ENCODE data around the gene CHAF1B. TPM values are rescaled to one million over a fixed set of nuclear protein-coding genes. Genes with fewer than 3 reads are reported as not detected.

The CHAF1B gene
- total and polyA plus RNA-seq, 9 of the 15 experiments (the other 6 are each of a cell fraction or from before 2014, with no cell fraction given), result 7.5 to 36.8 (median 21.0) TPM

DNA sequence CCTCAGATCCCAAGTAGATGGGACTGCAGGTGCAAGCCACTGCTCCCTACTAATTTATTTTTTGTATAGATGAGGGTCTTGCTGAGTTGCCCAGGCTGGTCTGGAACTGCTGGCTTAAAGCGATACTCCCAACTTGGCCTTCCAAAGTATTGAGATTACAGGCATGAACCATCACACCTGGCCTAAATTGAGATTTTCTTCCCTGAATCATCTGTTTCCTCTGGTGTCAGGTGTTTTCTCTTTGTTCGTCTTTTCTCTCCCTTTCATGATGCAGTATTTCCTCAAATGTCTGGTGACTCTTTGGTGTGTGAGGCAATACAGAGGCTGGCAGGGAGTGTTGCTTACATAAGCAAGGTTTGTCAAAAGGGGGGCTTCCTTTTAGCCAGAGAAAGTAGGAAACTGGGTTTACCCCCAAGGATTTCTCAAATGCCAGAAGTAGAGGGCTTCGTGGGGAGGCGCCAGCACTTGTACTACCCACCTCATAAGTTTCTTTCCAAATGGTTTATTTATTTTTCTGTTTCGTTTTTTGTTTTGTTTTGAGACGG, 67.2 kb downstream of the CHAF1B start:
- in situ Hi-C loops (cut with MboI) (no loop called here), intact Hi-C loops (cut with micrococcal nuclease) (no loop called here)
- Histone ChIP-seq H3K9ac (ENCODE audit: insufficient read depth in 1 of 2, low read depth in 2 of 2, low read length in 2 of 2) (no peak overlapping the region), H3K4me3 (no peak overlapping the region), H3K27me3 (ENCODE audit: control insufficient read depth in 2 of 2, insufficient read depth in 2 of 2, low read length in 2 of 2) (peaks cover 37 to 81% of the 10 kb centered on the region in 2 experiments), H3K36me3 (ENCODE audit: control insufficient read depth, insufficient read depth, low read length) (no peaks in the 10 kb centered on the region), H3K9me3 (replicated peaks; ENCODE audit: control insufficient read depth, insufficient read depth, low read depth, low read length) (no peaks in the 10 kb centered on the region), H3K4me2 (ENCODE audit: insufficient read depth, low read length) (no peak overlapping the region), H2AFZ (ENCODE audit: low read depth, low read length) (no peak overlapping the region), H3K9me1 (ENCODE audit: control insufficient read depth, insufficient read depth, low read length) (no peaks in the 10 kb centered on the region), H4K20me1 (replicated peaks; ENCODE audit: control insufficient read depth, insufficient read depth, low read length) (0 out of 2 replicates have a peak, but pooled peaks cover 8% of the 10 kb centered on the region), H3K4me1 (replicated peaks in 1 of 2; ENCODE audit: control insufficient read depth in 2 of 2, insufficient read depth in 2 of 2, low read length in 2 of 2) (no peaks in the 10 kb centered on the region), H3K79me2 (ENCODE audit: control insufficient read depth, insufficient read depth, low read length) (no peaks in the 10 kb centered on the region), H3K27ac (ENCODE audit: extremely low read depth, low read depth, low read length) (no peak overlapping the region)
- FAIRE-seq, result no peak
- no TSS peak for BruUV-seq (replicated peaks)
- no peak for TF ChIP-seq NCOR1 (IDR thresholded peaks at IDR 0.05)
- no peak for TF ChIP-seq ZNF75A (CRISPR knock-in tag; IDR thresholded peaks at IDR 0.05)
- no peak for TF ChIP-seq U2AF2 (optimal IDR thresholded peaks at IDR 0.05; ENCODE audit: low read depth, low read length)
- no peak for TF ChIP-seq ZNF263 (CRISPR knock-in tag; IDR thresholded peaks at IDR 0.05; ENCODE audit: borderline replicate concordance)
- TF ChIP-seq MEF2A (IDR thresholded peaks at IDR 0.05; ENCODE audit: control insufficient read depth, low read depth, low read length), result no peak
- TF ChIP-seq NRF1 (conservative IDR thresholded peaks at IDR 0.05 in 1 of 2, IDR thresholded peaks at IDR 0.05 in 1 of 2), result no peak
- TF ChIP-seq ZNF165 (CRISPR knock-in tag; IDR thresholded peaks at IDR 0.05; ENCODE audit: borderline replicate concordance), result no peak
- TF ChIP-seq, protein P1, sequence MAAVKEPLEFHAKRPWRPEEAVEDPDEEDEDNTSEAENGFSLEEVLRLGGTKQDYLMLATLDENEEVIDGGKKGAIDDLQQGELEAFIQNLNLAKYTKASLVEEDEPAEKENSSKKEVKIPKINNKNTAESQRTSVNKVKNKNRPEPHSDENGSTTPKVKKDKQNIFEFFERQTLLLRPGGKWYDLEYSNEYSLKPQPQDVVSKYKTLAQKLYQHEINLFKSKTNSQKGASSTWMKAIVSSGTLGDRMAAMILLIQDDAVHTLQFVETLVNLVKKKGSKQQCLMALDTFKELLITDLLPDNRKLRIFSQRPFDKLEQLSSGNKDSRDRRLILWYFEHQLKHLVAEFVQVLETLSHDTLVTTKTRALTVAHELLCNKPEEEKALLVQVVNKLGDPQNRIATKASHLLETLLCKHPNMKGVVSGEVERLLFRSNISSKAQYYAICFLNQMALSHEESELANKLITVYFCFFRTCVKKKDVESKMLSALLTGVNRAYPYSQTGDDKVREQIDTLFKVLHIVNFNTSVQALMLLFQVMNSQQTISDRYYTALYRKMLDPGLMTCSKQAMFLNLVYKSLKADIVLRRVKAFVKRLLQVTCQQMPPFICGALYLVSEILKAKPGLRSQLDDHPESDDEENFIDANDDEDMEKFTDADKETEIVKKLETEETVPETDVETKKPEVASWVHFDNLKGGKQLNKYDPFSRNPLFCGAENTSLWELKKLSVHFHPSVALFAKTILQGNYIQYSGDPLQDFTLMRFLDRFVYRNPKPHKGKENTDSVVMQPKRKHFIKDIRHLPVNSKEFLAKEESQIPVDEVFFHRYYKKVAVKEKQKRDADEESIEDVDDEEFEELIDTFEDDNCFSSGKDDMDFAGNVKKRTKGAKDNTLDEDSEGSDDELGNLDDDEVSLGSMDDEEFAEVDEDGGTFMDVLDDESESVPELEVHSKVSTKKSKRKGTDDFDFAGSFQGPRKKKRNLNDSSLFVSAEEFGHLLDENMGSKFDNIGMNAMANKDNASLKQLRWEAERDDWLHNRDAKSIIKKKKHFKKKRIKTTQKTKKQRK (IDR thresholded peaks at IDR 0.05; ENCODE audit: borderline replicate concordance, low read depth, low read length), result no peak
- CTCF ChIA-PET (ENCODE audit: low intra/inter-chr PET ratio), result no interaction called here
- no peak for ATAC-seq
- no peak for DNase-seq (ENCODE audit: extremely low read depth in 1 of 4, low spot score in 3 of 4)
- 2% methylated on average over 6 of the region's 6 CpGs for WGBS (ENCODE audit: insufficient coverage, low coverage, missing lambda C conversion rate)
- POLR2A ChIA-PET, result no interaction called here
